Testis (tissue), 3 donors: ENCODE measurements around the gene YIF1A. TPM values are rescaled to one million over a fixed set of nuclear protein-coding genes. Genes with fewer than 3 reads are reported as not detected.
A peak's percentile ranks its signal among the peaks of the same experiment; 100 is the strongest.

ENCODE experiments used
- DNase-seq: peaks from one replicate; pipeline ENCODE4 v3.0.0-alpha.2; 2019
- H3K27ac ChIP-seq, 2 donors: fragments of 200-600 bp; sonication (generic); one replicate each; pipeline ENCODE4 v1.5.1; 2019
- H3K27me3 ChIP-seq: fragments of 200-600 bp; sonication (generic); one replicate; pipeline ENCODE4 v1.5.1; 2019
- H3K36me3 ChIP-seq: fragments of 200-600 bp; sonication (generic); one replicate; pipeline ENCODE4 v1.5.1; 2017; ENCODE audit warnings: low read depth; ENCODE audit errors: missing control alignments
- H3K4me1 ChIP-seq: fragments of 200-600 bp; sonication (generic); one replicate; pipeline ENCODE4 v1.5.1; 2019
- H3K4me3 ChIP-seq, 2 donors: fragments of 200-600 bp; sonication (generic); one replicate each; pipeline ENCODE4 v1.5.1; 2017 to 2019
- H3K9me3 ChIP-seq: fragments of 200-600 bp; sonication (generic); one replicate; pipeline ENCODE4 v1.5.1; 2017
- POLR2A ChIP-seq: fragments of 450-650 bp; IDR thresholded peaks from one replicate; pipeline ENCODE4 v1.6.1; 2017; ENCODE audit warnings: antibody characterized with exemption, mild to moderate bottlenecking, moderate library complexity
- WGBS, 2 donors: methylation state at CpG; one replicate each; pipeline ENCODE4 v1.1.5; 2018; 5-methylcytosine and 5-hydroxymethylcytosine counted together
- intact Hi-C: fragments of 100-400 bp; cut with DNase I; formaldehyde crosslinking; loops from one replicate; pipeline ENCODE4 v1.15.1; 2023; ENCODE audit warnings: low total_unique reads
- polyA plus RNA-seq: library from polyadenylated mRNA; stranded (reverse); fragments of 350-450 nt; fragmentation: Illumina TruSeq; extraction: RNeasy Lipid Tissue Mini Kit (QIAGEN cat#74804); gene quantifications from one replicate; pipeline ENCODE4 v1.2.3, GENCODE V29; 2014; ENCODE audit warnings: low read depth, low replicate concordance; ENCODE audit not compliant: insufficient read depth
- total RNA-seq, 2 donors: library from RNA; depleted of rRNA; stranded (reverse); fragments of >200 nt; gene quantifications; one replicate each; pipeline ENCODE4 v1.2.3, GENCODE V29; 2016
- TF ChIP-seq, protein P1 (sequence below), 3 experiments: fragments of 450-650 bp in 2 of 3; fragments of 200-600 bp in 1 of 3; sonication (generic) in 1 of 3; IDR thresholded peaks; one replicate each; pipeline ENCODE4 v1.5.1; 2016 to 2019; ENCODE audit warnings: antibody characterized with exemption in 3 of 3, mild to moderate bottlenecking in 2 of 3, moderate library complexity in 1 of 3

The YIF1A gene
- total and polyA plus RNA-seq, 3 donors from 2014 or later: 60.5 to 94.1 (median 82.6) TPM

DNA sequence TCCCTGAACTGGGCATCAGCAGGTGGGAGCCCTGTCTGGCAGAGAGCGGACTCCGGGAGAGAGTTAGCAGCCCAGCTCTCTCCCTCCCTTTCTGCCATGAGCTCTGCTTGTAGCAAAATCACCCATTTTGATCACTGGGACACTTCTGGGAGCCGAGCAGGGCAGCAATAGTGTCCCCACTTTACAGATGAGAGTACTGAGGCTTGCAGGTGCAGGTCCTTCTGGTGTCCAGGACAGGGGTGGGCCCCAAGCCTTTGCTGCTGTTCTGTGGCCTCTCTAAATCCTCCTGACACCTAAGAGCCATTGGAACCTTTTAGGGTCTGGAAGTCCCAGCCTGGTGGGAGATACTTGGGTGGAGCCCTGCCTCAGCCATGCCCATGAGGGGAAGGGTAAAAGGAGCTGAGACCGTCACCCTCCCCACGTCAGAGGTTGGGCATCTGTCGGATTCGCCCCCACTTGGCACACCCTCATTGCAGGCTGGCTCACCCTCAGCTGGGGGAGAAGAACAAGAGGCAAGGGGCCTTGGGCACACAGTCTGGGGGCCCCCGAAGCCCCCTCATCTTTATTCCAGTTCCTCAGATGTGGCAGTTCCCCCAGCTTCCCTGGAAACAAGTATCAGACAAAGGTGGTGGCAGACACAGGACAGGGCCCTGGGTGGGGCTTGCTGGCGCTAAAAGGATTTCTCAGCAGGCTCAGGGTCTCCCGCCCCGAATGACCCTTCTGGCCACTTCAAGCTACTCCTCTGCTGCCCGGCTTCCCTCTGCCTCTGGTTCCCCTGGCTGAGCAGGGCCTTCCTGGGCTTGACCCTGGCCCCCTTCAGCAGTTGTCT lies 42.8 kb upstream of the YIF1A start:
- Histone ChIP-seq H3K36me3 (no peaks in the 10 kb centered on the region), H3K27ac (no peak overlapping the region), H3K9me3 (no peaks in the 10 kb centered on the region), H3K27me3 (no peaks in the 10 kb centered on the region), H3K4me1 (peaks cover 28% of the 10 kb centered on the region), H3K4me3 (no peak overlapping the region)
- TF ChIP-seq, protein P1, sequence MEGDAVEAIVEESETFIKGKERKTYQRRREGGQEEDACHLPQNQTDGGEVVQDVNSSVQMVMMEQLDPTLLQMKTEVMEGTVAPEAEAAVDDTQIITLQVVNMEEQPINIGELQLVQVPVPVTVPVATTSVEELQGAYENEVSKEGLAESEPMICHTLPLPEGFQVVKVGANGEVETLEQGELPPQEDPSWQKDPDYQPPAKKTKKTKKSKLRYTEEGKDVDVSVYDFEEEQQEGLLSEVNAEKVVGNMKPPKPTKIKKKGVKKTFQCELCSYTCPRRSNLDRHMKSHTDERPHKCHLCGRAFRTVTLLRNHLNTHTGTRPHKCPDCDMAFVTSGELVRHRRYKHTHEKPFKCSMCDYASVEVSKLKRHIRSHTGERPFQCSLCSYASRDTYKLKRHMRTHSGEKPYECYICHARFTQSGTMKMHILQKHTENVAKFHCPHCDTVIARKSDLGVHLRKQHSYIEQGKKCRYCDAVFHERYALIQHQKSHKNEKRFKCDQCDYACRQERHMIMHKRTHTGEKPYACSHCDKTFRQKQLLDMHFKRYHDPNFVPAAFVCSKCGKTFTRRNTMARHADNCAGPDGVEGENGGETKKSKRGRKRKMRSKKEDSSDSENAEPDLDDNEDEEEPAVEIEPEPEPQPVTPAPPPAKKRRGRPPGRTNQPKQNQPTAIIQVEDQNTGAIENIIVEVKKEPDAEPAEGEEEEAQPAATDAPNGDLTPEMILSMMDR (IDR thresholded peaks at IDR 0.05): no peak
- no peak for TF ChIP-seq POLR2A
- intact Hi-C loops: no loop called here
- DNase-seq: no peak
- WGBS, 2 donors: 91 to 92% methylated on average over 10 to 12 of the region's 12 CpGs

DNA sequence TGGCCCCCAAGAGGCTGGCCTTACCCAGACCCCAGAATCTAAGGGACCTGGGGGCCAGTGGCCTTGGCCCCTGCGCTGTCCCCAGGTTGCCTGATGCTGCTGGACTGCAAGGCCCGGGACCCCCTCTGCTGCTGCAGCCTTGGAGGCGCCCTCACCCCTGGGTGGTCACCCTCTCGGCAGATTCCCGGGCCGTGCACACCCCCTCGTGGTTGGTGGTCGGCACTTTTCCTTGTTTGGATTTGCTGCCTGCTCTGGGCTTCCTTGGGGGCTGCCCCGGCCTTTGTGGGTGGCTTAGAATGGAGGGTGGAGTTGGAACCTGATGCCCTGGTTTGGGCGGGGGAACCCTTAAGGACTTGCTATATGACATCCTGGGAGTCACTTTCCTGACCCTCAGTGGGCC lies 42.0 kb upstream of the YIF1A start:
- H3K36me3 ChIP-seq: no peaks in the 10 kb centered on the region
- WGBS, 2 donors: 73 to 74% methylated on average over 9 to 10 of the region's 10 CpGs
- intact Hi-C loops: no loop called here
- no peak overlapping the region for H3K27ac ChIP-seq
- TF ChIP-seq POLR2A: no peak
- TF ChIP-seq, protein P1 (IDR thresholded peaks at IDR 0.05): no peak
- H3K4me1 ChIP-seq: peaks cover 29% of the 10 kb centered on the region
- no peaks in the 10 kb centered on the region for H3K27me3 ChIP-seq
- no peaks in the 10 kb centered on the region for H3K9me3 ChIP-seq
- DNase-seq: no peak
- no peak overlapping the region for H3K4me3 ChIP-seq

DNA sequence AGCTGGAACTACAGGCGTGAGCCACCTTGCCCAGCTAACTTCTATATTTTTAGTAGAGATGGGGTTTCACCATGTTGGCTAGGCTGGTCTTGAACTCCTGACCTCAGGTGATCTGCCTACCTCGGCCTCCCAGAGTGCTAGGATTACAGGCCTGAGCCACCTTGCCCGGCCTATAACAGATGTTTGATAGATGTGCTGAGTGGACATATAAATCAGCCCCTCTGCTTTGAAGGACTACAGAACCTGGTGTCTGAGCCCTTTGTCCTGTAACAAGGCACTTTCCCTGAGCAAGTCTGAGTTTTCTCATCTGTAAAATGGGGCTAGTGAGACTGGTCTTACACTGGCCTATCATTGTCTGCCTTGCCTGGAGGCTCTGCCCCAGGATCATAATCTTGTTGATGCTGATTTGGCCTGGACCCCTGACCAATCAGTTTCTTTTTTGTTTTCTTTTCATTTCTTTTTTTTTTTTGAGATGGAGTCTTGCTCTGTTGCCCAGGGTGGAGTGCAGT lies 40.3 kb upstream of the YIF1A start:
- Histone ChIP-seq H3K4me1 (peaks cover 22% of the 10 kb centered on the region), H3K27ac (no peak overlapping the region), H3K9me3 (no peaks in the 10 kb centered on the region), H3K36me3 (no peaks in the 10 kb centered on the region), H3K4me3 (no peak overlapping the region), H3K27me3 (no peaks in the 10 kb centered on the region)
- DNase-seq: no peak
- 83 to 93% methylated on average over 3 of the region's 3 CpGs for WGBS, 2 donors
- intact Hi-C loops: no loop called here
- no peak for TF ChIP-seq POLR2A
- TF ChIP-seq, protein P1 (IDR thresholded peaks at IDR 0.05): no peak

DNA sequence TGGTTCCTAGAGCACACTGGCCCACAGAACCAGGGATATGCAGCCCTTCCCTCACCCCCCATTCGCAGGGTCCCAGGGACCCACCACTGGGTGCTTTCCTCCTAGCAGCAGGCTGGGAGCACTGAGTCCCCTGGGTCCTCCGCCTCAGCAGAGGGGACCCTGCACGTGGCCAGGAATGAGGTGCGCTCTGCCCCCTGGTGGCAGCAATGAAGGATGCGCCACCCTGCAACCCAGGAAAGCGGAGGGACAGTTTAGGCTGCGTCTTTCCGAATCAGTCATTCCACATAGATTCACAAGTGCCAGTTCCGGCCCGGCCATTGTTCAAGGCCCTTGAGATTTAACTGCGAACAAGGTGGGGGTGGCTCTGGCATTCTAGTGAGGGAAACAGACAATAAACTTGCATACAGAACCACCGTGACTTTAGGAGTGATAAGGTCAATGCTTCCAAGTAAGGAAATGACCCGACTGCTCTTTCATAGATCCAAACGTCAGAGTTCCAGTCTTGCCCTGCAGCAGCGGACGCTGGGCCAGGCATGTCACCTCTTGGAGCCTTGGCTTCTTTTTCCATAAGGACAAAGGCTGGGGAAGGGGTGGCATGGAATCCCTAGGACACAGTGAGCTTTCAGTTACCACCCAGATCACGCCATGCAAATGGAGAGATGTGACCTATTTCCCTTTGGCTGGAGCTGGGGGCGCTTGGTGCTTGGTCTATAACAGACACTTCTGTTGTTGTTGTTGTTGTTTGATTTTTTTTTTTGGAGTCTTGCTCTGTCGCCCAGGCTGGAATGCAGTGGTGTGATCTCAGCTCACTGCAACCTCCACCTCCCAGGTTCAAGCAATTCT lies 39.6 kb upstream of the YIF1A start:
- no peaks in the 10 kb centered on the region for H3K27me3 ChIP-seq
- WGBS, 2 donors: 23 to 44% methylated on average over 15 to 19 of the region's 19 CpGs
- H3K36me3 ChIP-seq: no peaks in the 10 kb centered on the region
- peak; percentile 78 for DNase-seq
- TF ChIP-seq, protein P1 (IDR thresholded peaks at IDR 0.05): peak; percentile 95 to 97 (median 96)
- no peak for TF ChIP-seq POLR2A
- peaks cover 22% of the 10 kb centered on the region for H3K4me1 ChIP-seq
- no peaks in the 10 kb centered on the region for H3K9me3 ChIP-seq
- no peak overlapping the region for H3K27ac ChIP-seq
- no peak overlapping the region for H3K4me3 ChIP-seq
- intact Hi-C loops: no loop called here
